ENCODE results near the gene CYP1A2. TPM values are rescaled to one million over a fixed set of nuclear protein-coding genes. Genes with fewer than 3 reads are reported as not detected.

Gene CYP1A2
- total and polyA plus RNA-seq, 2 of the 13 experiments (the other 11 are each of a cell fraction or from before 2014, with no cell fraction given): 0.07 TPM; not detected in 1

GRCh38 chr15:74723754-74724334 is 24.8 kb upstream of the CYP1A2 start (continued):
- TF ChIP-seq, protein P1, sequence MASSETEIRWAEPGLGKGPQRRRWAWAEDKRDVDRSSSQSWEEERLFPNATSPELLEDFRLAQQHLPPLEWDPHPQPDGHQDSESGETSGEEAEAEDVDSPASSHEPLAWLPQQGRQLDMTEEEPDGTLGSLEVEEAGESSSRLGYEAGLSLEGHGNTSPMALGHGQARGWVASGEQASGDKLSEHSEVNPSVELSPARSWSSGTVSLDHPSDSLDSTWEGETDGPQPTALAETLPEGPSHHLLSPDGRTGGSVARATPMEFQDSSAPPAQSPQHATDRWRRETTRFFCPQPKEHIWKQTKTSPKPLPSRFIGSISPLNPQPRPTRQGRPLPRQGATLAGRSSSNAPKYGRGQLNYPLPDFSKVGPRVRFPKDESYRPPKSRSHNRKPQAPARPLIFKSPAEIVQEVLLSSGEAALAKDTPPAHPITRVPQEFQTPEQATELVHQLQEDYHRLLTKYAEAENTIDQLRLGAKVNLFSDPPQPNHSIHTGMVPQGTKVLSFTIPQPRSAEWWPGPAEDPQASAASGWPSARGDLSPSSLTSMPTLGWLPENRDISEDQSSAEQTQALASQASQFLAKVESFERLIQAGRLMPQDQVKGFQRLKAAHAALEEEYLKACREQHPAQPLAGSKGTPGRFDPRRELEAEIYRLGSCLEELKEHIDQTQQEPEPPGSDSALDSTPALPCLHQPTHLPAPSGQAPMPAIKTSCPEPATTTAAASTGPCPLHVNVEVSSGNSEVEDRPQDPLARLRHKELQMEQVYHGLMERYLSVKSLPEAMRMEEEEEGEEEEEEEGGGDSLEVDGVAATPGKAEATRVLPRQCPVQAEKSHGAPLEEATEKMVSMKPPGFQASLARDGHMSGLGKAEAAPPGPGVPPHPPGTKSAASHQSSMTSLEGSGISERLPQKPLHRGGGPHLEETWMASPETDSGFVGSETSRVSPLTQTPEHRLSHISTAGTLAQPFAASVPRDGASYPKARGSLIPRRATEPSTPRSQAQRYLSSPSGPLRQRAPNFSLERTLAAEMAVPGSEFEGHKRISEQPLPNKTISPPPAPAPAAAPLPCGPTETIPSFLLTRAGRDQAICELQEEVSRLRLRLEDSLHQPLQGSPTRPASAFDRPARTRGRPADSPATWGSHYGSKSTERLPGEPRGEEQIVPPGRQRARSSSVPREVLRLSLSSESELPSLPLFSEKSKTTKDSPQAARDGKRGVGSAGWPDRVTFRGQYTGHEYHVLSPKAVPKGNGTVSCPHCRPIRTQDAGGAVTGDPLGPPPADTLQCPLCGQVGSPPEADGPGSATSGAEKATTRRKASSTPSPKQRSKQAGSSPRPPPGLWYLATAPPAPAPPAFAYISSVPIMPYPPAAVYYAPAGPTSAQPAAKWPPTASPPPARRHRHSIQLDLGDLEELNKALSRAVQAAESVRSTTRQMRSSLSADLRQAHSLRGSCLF (CRISPR knock-in tag; IDR thresholded peaks at IDR 0.05; ENCODE audit: borderline replicate concordance): no peak
- no peak for TF ChIP-seq ARHGAP35 (CRISPR knock-in tag; IDR thresholded peaks at IDR 0.05; ENCODE audit: borderline replicate concordance)
- TF ChIP-seq ARNT (IDR thresholded peaks at IDR 0.05): no peak
- TF ChIP-seq ZHX2 (IDR thresholded peaks at IDR 0.05; ENCODE audit: low read depth): no peak
- TF ChIP-seq ZHX2 (CRISPR knock-in tag; IDR thresholded peaks at IDR 0.05; ENCODE audit: borderline replicate concordance): no peak
- no peak for TF ChIP-seq ZFP41 (CRISPR knock-in tag; IDR thresholded peaks at IDR 0.05; ENCODE audit: borderline replicate concordance)
- TF ChIP-seq ZNF781 (CRISPR knock-in tag; IDR thresholded peaks at IDR 0.05; ENCODE audit: borderline replicate concordance, not compliant biosample characterization): no peak
- no peak for TF ChIP-seq KLF9 (CRISPR knock-in tag; IDR thresholded peaks at IDR 0.05; ENCODE audit: low read depth)
- no peak for TF ChIP-seq ZNF121 (CRISPR knock-in tag; IDR thresholded peaks at IDR 0.05)
- no peak for TF ChIP-seq PAWR (CRISPR knock-in tag; IDR thresholded peaks at IDR 0.05; ENCODE audit: borderline replicate concordance)
- no peak for TF ChIP-seq TRIM24 (CRISPR knock-in tag; IDR thresholded peaks at IDR 0.05)
- no peak for TF ChIP-seq ARID2 (CRISPR knock-in tag; IDR thresholded peaks at IDR 0.05; ENCODE audit: borderline replicate concordance)
- TF ChIP-seq, protein P2, sequence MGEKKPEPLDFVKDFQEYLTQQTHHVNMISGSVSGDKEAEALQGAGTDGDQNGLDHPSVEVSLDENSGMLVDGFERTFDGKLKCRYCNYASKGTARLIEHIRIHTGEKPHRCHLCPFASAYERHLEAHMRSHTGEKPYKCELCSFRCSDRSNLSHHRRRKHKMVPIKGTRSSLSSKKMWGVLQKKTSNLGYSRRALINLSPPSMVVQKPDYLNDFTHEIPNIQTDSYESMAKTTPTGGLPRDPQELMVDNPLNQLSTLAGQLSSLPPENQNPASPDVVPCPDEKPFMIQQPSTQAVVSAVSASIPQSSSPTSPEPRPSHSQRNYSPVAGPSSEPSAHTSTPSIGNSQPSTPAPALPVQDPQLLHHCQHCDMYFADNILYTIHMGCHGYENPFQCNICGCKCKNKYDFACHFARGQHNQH (CRISPR knock-in tag; IDR thresholded peaks at IDR 0.05): 0 out of 2 replicates have a peak, but pooled peaks have one; percentile 29
- no peak for TF ChIP-seq HNRNPK (IDR thresholded peaks at IDR 0.05; ENCODE audit: low read depth, low read length, poor library complexity, severe bottlenecking)
- peak; percentile 26; the same call in 1 of the 2 replicates for TF ChIP-seq GATAD2A (CRISPR knock-in tag; IDR thresholded peaks at IDR 0.05)
- TF ChIP-seq, protein P3, sequence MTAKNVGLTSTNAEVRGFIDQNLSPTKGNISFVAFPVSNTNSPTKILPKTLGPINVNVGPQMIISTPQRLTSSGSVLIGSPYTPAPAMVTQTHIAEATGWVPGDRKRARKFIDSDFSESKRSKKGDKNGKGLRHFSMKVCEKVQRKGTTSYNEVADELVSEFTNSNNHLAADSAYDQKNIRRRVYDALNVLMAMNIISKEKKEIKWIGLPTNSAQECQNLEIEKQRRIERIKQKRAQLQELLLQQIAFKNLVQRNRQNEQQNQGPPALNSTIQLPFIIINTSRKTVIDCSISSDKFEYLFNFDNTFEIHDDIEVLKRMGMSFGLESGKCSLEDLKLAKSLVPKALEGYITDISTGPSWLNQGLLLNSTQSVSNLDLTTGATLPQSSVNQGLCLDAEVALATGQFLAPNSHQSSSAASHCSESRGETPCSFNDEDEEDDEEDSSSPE (CRISPR knock-in tag; IDR thresholded peaks at IDR 0.05): peak; percentile 33; the same call in 1 of the 2 replicates
- peak; percentile 87 for TF ChIP-seq PHF21A (CRISPR knock-in tag; IDR thresholded peaks at IDR 0.05)
